Renal pelvis (tissue), 4 donors: ENCODE measurements around the gene CIITA. TPM values are rescaled to one million over a fixed set of nuclear protein-coding genes. Genes with fewer than 3 reads are reported as not detected.

Experiments used
- DNase-seq: peaks from one replicate; pipeline ENCODE4 v3.0.0-alpha.2; 2013
- polyA plus RNA-seq, 3 donors: library from polyadenylated mRNA; unstranded; fragments of 120-200 nt; gene quantifications; one replicate each; pipeline ENCODE4 v1.2.1, GENCODE V29; 2013; ENCODE audit not compliant: insufficient read length in 3 of 3

The CIITA gene
- polyA plus RNA-seq, 3 donors = 3.6 to 7.0 (median 6.7) TPM

- peak; percentile 52 for DNase-seq
Measured at GRCh38 chr16:10978871-10979446, 102.0 kb downstream of the CIITA start.

GRCh38 chr16:10979717-10980601 lies 103.0 kb downstream of the CIITA start:
- peak; percentile 31 for DNase-seq

GRCh38 chr16:10980813-10981212 lies 103.8 kb downstream of the CIITA start:
- DNase-seq = no peak

GRCh38 chr16:10981697-10982216 lies 104.8 kb downstream of the CIITA start:
- no peak for DNase-seq

- no peak for DNase-seq
Measured at GRCh38 chr16:10982465-10983150, 105.6 kb downstream of the CIITA start.

- no peak for DNase-seq
Measured at GRCh38 chr16:10983159-10983558, 106.2 kb downstream of the CIITA start.

- DNase-seq = no peak
Measured at GRCh38 chr16:10984509-10984908, 107.5 kb downstream of the CIITA start.

Other genes starting within 250 kb of the CIITA start
- under 1 TPM; 0.21 to 0.68 (median 0.29) TPM for gene TEKT5, start 182.3 kb upstream of the CIITA start, polyA plus RNA-seq
- 10 to 100 TPM; 30.1 to 38.7 (median 37.2) TPM for gene NUBP1, start 133.4 kb upstream of the CIITA start, polyA plus RNA-seq
- gene TVP23A, start 58.4 kb upstream of the CIITA start, polyA plus RNA-seq = 1 to 10 TPM; 2.5 to 5.1 (median 4.2) TPM
- gene DEXI, start 65.3 kb downstream of the CIITA start, polyA plus RNA-seq = 10 to 100 TPM; 43.1 to 53.9 (median 48.9) TPM
- gene CLEC16A, start 67.4 kb downstream of the CIITA start, polyA plus RNA-seq = 10 to 100 TPM; 22.5 to 26.3 (median 25.2) TPM